Tibial nerve (tissue), 4 donors: ENCODE results near the gene PHRF1.

ENCODE experiments used
- EP300 ChIP-seq, 2 donors: sonication (generic); formaldehyde crosslinking; IDR thresholded peaks; one replicate each; pipeline ENCODE4 v1.6.1; 2017; ENCODE audit warnings: antibody characterized with exemption in 2 of 2, mild to moderate bottlenecking in 1 of 2
- POLR2A ChIP-seq, 2 donors: fragments of 450-650 bp; IDR thresholded peaks; one replicate each; pipeline ENCODE4 v1.6.1; 2017; ENCODE audit warnings: antibody characterized with exemption in 2 of 2, mild to moderate bottlenecking in 2 of 2, moderate library complexity in 2 of 2
- TF ChIP-seq, protein P1 (sequence below), 5 experiments: fragments of 200-600 bp in 3 of 5; fragments of 450-650 bp in 2 of 5; sonication (generic) in 3 of 5; IDR thresholded peaks; one replicate each; pipeline ENCODE4 v1.5.1; 2016 to 2019; ENCODE audit warnings: antibody characterized with exemption in 5 of 5, mild to moderate bottlenecking in 3 of 5, moderate library complexity in 2 of 5

GRCh38 chr11:645536-645935 lies 69.3 kb downstream of the PHRF1 start:
- TF ChIP-seq, protein P1, sequence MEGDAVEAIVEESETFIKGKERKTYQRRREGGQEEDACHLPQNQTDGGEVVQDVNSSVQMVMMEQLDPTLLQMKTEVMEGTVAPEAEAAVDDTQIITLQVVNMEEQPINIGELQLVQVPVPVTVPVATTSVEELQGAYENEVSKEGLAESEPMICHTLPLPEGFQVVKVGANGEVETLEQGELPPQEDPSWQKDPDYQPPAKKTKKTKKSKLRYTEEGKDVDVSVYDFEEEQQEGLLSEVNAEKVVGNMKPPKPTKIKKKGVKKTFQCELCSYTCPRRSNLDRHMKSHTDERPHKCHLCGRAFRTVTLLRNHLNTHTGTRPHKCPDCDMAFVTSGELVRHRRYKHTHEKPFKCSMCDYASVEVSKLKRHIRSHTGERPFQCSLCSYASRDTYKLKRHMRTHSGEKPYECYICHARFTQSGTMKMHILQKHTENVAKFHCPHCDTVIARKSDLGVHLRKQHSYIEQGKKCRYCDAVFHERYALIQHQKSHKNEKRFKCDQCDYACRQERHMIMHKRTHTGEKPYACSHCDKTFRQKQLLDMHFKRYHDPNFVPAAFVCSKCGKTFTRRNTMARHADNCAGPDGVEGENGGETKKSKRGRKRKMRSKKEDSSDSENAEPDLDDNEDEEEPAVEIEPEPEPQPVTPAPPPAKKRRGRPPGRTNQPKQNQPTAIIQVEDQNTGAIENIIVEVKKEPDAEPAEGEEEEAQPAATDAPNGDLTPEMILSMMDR (IDR thresholded peaks at IDR 0.05): no peak
- TF ChIP-seq POLR2A (IDR thresholded peaks at IDR 0.05) (no peak), EP300 (IDR thresholded peaks at IDR 0.05) (no peak)
